Fibroblast of skin of right biceps (primary cell): ENCODE data around the gene TNMD.
A peak's percentile ranks its signal among the peaks of the same experiment; 100 is the strongest.
"Not testable (repeated sequence)": the region's sequence is repeated elsewhere in the genome, so short reads cannot be mapped to it uniquely, and the experiment has no call there.

Experiments
- DNase-seq: peaks from one replicate; pipeline ENCODE4 v3.0.0-alpha.2; 2013

The TNMD gene

GRCh38 chrX:100584611-100585010 lies at the start of gene TNMD:
TSS of gene TNMD (plus strand) at chrX:100584936. CDS start at chrX:100585019, 83 bp downstream.
- DNase-seq: no peak

DNA sequence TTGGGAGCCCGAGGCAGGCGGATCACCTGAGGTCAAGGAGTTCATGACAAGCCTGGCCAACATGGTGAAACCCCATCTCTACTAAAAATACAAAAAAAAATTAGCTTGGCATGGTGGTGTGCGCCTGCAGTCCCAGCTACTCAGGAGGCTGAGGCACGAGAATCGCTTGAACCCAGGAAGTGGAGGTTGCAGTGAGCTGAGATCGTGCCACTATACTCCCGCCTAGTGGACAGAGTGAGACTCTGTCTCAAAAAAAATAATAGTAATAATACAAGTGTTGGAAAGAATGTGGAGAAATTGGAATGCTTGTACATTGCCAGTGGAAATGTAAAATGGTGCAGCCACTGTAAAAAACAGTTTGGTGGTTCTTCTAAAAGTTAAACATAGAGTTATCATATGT lies 19.2 kb upstream of the TNMD start:
- DNase-seq: not testable (repeated sequence)

GRCh38 chrX:100586747-100587146 lies 2.0 kb downstream of the TNMD start:
- no peak for DNase-seq

- no peak for DNase-seq
These were observed 3.1 kb downstream of the TNMD start for GRCh38 chrX:100587861-100588260.

- no peak for DNase-seq
These were observed 6.7 kb downstream of the TNMD start for GRCh38 chrX:100591256-100592051.

GRCh38 chrX:100593126-100593525 lies 8.4 kb downstream of the TNMD start:
- DNase-seq: no peak

DNA sequence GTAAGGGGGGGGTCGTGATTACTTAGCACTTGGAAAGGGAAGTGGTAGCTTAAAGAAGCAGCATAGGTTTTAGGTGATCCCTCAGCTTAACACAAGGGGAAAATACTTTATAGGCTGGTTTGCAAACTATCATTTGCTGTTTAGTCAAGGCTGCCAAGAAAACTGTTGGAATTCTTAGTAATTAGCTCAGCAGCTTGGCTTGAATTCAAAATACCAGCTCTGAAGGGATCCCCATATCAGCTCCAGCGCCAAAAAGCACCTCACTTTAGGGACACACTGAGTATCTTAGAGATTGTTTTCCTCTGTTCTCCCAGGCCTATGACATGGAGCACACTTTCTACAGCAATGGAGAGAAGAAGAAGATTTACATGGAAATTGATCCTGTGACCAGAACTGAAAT lies 8.8 kb downstream of the TNMD start:
- no peak for DNase-seq

DNA sequence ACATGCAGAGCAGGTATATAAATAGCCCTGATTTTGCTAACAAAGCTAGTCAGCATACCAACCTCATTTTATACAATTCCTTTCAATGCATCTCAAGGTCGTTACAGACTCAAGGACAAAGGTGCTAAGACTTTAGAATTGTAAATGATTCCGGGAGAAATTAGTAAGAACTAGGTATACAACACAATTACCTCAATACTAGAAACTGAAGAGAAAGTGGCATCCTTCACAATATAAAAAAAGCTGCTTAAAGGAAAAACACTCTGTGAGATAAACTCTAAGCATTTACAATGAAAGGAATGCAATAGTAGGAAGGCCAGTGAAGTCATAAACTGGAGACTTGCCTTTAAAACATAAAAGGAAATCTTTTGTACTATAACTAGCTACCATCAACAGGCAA lies 11.9 kb downstream of the TNMD start:
- no peak for DNase-seq

DNA sequence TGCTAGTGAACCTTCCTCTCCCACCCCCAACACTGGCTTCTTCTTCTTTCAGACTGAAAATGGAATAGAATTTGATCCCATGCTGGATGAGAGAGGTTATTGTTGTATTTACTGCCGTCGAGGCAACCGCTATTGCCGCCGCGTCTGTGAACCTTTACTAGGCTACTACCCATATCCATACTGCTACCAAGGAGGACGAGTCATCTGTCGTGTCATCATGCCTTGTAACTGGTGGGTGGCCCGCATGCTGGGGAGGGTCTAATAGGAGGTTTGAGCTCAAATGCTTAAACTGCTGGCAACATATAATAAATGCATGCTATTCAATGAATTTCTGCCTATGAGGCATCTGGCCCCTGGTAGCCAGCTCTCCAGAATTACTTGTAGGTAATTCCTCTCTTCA lies 14.7 kb downstream of the TNMD start:
- no peak for DNase-seq

GRCh38 chrX:100600340-100600739 lies 15.6 kb downstream of the TNMD start:
- no peak for DNase-seq

DNA sequence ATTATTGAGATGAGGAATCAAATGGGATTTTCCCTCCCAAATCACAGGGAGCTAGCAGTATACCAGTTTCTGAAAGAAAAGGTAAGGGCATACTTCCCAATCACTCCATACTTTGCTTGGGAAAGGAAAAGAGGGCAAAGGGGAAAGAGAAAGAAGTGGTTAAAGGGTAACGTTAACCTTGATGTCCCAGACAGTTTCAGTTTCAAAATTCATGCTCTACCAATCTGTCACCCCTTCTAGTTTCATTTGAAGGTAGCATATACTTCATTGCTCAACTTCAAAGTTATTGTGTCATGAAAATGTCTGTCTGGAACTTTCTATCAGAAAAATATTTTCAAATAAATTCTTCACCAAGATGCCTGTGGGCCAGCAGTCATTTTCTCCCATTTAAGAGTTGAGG lies 16.0 kb downstream of the TNMD start:
- no peak for DNase-seq

DNA sequence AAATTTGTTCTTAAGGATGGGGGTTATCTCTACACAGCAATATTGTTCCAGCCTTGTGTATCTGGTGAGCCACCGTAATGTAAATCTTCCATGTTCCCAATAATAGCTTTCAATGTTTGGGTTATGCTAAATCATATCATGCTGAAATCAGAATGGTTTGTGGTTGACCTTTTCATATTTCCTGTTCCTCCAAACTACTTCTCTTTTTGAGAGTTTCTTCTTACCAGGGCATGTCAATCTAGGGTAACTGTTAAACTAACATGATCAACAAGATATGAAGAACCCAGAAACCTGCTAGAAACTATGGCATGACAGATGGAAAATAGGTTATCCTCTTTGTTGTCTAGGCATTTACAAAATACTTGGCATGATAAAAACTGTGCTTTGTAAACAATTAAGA lies 22.0 kb downstream of the TNMD start:
- DNase-seq: no peak

DNA sequence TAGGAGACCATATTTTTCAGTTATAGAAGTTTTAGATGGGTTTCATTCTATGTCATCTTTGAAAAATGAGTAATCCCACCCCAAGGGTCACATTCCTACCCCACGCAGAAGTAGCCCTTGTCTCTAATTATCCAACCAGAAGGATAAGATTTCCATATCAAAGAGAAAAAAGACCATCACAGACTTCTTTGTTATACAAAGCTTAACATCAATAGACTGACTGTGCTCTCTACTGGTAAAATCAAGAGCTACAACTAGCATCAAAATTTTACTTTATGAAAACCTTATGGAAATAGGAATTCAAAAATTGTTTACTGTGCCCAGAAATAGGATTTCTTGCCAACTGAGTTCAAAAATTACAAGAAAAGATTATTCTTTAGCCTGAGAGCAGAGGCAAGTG lies 24.9 kb downstream of the TNMD start:
- no peak for DNase-seq

- DNase-seq: no peak
These were observed 27.2 kb downstream of the TNMD start for GRCh38 chrX:100611951-100612350.

DNA sequence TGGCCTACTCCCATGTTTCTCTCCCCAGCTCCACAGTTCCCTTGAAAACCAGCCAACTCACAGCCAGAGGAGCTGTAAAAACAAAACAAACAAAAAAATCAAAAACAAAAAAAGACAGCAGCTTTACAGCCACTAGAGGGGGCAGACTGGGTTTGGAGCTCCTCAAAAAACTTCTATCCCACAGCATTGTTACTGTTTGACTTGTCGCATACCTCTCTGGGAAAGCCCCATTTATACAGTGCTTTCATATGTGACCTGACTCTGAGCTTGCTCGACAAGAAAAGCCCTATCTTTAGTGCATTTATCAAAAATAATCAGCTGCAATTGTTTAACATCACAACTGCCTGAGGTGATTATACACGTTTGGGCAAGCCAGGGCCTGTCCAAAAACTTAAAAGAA lies 30.3 kb downstream of the TNMD start:
- peak; percentile 56 for DNase-seq

DNA sequence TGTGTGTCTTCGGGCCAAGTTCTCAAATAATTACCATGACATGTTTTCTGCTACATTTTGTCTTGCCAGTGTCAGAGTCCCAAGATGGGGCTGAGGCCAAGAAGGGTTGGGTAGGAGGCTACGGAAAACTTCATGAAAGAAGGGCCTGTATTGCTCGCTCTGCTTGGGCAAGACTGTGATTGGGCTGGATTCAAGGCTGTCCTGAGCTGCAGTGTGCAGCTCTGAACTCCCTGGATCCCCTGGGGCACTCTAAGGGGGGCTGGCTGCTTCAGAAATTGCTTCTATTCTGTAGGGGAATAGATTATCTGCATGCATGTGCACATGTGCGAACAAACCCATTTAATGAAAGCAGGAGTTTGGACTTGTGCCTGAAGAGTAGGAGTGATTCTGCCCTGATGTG lies 38.3 kb downstream of the TNMD start:
- DNase-seq: no peak

- DNase-seq: peak; percentile 17
These were observed 41.3 kb downstream of the TNMD start for GRCh38 chrX:100625985-100626491.

DNA sequence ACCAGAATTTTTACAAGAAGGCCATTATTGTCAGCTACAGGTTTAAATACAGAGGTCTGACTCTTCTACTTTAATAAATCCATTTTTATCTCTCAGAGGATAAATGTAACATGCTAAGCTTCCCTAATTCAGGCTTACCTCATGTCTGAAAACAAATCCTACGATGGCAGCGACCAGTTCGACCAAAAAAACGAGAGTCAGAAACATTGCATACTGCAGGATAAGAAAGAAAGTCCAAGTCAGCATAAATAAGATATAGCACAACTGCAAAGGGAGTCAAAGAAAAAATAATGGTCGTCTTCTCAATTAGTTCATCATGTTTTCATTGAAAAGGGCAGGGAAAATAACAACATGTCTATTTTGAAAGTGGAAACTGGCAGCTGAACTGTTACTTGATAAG lies 50.3 kb downstream of the TNMD start:
- no peak for DNase-seq

GRCh38 chrX:100635989-100636320 lies 51.2 kb downstream of the TNMD start:
- DNase-seq: no peak

DNA sequence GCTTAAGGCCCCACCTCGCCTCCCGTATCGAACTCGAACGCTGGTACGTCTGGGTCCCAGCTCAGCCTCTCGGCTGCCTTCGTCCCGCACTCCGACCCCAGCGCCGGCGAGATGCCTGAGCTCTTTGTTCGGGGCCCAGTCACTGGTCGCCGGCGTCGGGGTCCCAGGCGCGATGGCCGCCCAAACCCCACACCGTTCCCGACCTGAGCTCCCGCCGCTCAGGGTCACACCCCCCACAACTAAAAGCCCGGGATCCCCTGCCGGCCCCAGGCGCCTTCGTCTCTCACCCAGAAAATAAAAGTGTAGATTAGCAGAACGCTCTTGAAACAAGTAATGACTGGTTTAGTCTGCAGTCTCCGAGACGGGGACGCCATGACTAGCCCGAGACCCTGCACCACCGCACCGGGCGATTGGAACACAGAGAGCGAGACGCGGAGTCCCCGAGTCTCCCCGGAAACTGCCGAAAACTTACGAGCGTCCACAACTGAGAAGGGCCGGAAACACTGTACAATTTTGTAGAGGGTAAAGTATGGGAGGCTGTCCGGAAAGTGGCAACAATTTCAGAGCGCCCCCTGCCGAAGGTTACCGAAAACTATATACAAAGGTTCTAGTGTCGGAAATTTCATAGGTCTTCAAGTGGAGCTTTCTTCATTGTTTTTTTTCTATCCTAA lies 51.7 kb downstream of the TNMD start, which contains the start of gene TSPAN6:
TSPAN6 (minus strand) TSS at position 486 of the 671 bp plus-strand sequence; CDS start at position 374, 112 bp downstream.
- peak; percentile 89 for DNase-seq

DNA sequence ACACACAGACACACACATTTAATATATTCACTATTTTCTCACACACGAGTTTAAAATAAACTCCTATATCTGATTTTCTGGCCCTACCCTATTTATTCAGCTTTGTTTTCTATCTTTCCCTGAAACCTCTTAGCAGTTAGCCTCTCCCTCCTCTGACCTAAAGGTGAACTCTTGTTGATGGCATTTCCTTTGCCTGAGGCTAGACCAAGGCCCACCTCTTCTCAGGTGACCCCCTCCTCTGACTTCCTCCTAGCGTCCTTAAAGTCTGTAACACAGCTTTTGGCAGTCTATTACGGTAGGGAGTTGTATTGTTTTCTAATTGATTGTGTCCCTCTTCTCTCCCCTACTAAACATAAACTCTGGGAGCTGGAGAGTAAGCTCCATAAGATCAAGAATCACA lies 57.6 kb downstream of the TNMD start:
- DNase-seq: no peak

DNA sequence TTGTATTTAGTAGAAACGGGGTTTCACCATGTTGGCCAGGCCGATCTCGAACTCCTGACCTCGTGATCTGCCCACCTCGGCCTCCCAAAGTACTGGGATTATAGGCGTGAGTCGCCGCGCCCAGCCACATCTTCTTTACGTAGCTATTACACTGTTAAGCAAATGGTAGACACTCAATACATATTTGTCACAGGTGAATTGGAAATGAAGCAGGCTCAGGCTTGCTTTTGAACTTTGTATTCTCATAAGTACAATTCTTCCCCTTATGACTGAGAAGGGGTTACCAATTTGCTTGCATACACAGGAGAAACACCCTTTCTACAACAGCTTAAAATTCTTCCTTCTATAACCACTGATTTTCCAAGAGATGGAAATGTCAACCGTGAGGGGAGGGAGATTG lies 58.5 kb downstream of the TNMD start:
- DNase-seq: no peak

GRCh38 chrX:100643956-100644860 lies 59.5 kb downstream of the TNMD start, which contains the start of gene SRPX2:
TSS of gene SRPX2 (plus strand) at chrX:100644199. CDS start at chrX:100646323, 2,124 bp downstream.
- DNase-seq: peak; percentile 91
